Islet precursor cell (in vitro differentiated cells): ENCODE results near the gene KRTAP10-12.

Experiments
- DNase-seq: peaks from one replicate; pipeline ENCODE4 v3.0.0-alpha.2; 2018

The KRTAP10-12 gene

DNA sequence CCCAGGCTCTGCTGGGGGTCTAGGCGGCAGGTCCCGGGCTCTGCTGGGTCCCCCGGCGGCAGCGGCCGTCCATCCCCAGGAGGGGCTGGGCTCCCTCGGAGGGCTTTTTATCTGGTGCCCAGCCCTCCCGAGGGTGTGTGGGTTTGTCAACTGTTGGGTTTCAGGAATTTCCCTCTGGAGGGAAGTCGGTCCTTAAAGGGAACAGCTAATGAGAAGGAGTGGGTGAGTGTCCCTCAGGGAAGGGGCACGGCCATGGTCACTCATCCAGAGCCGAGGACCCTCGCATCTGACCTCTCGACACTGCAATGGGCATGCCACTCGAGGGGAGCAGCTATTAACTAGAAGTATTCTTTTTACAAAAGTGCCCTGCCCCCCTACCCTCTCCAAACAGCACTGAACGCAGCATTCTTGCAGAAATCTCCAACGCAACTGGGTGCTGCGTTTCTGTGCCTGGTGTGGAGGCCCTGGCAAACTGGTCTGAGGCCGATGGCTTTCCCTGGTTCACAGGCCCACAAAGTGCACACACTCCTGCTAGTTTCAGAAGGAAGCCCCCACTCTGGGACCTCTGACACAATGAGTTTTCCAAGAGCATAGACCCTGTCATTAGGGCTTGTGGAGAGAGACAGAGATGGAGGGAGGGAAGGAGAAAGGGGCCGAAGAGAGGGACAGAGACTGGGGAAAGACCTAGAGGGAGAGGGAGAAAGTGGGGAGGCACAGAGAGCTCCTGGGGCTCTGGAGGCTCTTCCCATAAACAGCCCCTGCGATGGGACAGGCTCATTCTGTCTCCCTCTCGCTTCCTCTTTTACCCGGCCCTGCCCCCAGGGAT, 15.4 kb downstream of the KRTAP10-12 start:
- peak; percentile 43 for DNase-seq

DNA sequence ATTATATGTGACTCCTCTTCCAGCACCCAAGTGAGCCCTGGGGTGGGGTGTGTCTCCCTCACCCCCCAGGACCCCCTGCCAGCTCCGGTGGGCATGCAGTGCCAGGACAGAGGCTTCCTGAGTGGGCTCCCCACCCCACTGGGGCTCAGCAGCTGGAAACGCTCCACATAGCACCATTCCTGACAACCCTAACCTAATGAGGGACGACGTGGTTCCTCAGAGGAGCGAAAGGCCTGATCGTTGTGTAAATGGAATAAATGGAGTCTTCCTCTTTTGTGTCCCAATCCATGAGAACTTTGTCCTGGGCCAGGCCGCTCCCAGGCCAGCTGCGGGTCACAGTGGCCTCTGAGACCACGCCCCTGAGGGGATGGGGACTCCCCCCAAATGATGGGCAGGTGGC, 16.2 kb downstream of the KRTAP10-12 start:
- peak; percentile 11 for DNase-seq

DNA sequence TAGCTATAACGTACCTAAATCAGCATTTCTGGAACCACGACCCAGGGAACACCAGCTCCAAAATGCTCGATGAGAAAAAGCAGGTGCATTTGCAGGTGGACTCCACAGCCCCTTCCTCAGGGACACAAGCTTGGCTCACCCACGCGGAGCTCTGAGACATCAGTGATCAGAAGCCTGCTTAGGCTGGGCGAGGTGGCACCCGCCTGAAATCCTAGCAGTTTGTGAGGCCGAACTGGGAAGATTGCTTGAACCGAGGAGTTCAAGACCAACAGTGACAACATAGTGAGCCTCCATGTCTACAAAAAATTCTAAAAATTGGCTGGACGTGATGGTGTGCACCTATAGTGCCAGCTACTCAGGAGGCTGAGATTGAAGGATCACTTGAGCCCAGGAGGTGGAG, 16.9 kb downstream of the KRTAP10-12 start:
- peak; percentile 38 for DNase-seq

DNA sequence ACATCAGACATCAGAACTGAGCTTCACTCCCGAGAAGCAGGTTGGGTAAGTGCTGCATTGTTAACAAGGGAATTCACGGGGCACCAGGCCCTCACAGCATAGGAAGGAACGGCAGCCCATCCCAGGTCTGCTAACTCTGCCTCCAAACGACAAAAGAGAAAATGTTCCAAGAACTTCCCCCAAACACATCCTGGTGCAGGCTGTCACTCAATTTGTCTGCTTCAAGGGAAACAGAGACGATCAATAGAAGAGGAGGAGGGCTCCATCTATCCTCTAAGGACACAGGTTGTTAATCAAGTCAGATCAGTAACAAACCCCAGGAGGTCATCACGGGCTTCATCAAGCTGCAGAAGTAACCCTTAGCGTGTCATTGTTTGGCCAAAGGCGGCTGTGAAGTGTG, 17.9 kb downstream of the KRTAP10-12 start:
- no peak for DNase-seq

DNA sequence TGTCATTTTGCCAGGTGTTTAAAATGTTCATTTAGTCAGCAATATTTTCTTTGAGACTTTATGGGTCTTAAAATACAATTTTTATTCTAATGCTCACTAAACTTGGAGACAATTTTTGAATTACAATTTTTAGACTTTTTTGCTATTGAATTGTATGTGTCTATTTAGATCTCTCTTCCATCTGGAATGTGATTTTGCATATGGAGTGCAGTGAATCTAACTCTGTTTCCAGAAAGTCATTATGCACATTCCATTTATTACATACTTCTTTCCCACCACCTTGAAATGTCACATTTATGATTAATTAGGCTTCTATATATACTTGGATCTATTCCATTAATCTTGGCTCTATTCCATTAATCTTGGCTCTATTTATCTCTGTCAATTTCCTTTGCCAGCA, 20.0 kb downstream of the KRTAP10-12 start:
- no peak for DNase-seq

DNA sequence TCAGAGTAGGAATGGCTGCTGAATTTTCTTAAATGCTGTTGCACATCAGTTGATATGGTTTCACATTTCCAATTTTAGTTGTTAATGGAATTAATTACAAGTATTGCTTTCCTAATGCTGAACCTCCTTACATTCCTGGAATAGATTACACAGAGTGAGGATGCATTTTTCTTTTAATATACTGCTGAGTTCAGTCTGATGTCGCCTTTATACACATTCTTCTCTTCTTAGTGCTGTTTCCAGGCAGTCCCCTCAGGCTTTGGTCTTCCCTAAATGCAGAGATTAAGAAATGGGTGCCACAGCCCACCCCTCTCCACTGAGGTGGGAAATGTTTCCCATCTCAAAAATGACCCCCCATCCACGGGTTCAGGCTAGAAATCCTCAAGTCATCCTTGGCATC, 21.1 kb downstream of the KRTAP10-12 start:
- no peak for DNase-seq

DNA sequence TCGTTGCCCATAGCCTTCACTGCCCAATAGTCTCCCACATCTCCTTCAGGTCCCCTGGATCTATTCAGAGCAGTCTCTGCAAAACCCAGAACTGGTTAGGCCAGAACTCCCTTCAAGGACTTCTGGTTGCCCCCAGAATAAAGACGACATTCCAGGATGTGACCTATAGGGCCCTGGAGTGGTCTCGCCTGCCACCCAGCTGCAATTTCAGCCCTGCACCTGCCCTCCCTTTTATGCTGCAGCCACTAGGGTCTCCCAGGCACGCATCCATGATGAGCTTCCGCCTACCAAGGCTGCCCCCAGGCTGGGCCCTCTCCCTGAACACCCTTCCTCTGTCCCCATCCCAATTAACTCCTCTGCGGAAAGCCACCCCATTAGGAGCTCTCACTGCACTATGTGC, 21.6 kb downstream of the KRTAP10-12 start:
- peak; percentile 58 for DNase-seq

DNA sequence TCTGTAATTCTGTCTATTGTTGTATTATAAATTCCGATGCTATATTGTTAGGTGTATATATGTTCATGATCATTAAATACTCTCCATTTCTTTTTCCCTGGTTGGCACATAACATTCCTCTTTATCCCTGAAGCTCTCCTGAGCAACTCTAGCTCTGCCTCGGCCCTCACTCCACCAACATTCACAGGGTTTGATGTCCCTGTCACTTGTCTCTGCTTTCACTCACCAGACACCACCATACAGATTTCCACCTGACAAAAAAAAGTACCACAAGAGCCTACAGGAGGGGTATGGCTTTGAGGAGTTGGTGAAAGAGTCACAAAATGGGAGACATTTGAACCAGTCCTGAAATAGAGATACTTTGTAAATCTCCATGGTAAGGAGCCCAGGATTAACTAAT, 23.2 kb downstream of the KRTAP10-12 start:
- DNase-seq: peak; percentile 32

DNA sequence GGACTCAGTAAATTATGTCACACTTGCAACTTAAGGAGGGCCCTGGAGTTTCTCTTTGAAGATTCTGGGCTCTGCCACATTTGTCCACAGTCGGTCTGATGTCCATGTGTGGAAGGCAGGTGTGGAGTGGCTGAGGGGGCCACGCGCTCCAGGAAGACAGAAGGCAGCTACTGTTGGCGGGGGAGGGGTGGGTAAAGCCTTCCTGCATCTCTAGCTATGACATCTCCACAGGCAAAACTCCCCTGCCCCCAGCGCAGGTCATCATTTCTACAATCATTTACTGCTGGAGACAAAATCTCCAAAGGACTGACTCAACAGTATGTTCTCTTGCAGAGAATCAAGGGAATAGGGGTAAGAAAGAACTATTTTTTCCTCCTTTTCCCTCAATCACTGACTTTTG, 25.8 kb downstream of the KRTAP10-12 start:
- no peak for DNase-seq

DNA sequence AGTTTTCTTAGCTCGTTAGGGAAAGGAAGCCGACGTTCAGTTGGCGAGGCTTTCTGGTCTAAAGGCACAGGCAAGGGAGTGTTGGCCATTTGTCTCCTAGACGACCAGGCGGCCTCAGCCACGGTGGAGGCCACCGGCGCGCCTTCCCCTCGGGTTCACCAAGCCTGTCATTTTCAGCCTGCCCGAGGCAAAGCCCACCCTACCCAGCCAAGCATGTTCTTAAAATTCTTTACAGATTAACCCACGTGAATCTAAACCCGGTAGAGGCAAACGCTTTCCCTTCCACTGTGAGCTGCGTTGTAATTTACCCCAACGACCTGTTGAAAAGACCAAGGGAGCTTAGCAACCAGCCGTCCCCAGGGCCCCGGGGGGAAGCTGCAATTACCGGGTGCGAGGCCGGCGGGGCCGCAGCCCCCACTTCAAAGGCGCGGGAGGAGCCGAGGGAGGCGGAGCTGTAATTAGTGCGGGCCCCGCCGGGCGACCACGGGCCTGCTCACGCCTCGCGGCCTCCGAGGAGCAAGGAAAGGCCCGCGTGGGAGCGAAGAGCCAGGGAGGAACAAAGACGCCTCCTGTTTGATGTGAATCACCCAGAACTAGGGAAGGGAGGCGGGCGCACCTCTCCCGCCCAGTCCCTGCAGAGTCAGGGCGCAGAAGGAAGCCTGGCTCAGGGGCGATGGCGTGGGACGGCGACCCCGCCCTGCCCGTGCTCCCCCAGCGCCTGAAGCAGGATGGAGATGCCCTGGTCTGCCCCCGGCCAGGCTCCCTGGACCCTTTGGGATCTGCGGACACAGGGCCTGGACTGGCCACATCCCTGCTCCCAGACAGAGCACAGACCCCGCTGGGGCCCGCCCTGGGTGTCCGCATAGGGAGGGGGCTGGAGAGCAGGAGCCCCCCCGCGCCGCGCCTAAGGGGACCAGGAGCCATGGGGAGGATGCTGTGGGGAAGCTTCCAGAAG, 26.5 kb downstream of the KRTAP10-12 start:
- DNase-seq: no peak

DNA sequence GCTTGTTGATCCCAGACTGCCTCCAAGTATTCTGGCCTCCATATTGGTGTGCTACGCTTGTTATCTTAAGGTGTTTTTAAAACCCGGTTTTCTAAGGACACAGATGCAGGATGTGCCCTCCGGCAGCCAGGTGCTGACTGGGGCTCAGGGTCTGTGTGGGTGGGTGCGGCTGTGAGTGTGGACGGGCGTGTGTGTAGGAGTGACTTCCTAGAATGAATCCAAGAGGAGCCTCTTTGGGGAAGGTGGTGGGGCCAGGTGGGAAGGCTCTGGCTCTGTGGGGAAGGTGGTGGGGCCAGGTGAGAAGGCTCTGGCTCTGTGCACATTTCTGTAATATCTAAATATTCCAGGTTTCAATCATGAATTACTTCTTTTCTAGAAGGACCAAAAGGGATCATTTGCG, 27.2 kb downstream of the KRTAP10-12 start:
- DNase-seq: no peak

DNA sequence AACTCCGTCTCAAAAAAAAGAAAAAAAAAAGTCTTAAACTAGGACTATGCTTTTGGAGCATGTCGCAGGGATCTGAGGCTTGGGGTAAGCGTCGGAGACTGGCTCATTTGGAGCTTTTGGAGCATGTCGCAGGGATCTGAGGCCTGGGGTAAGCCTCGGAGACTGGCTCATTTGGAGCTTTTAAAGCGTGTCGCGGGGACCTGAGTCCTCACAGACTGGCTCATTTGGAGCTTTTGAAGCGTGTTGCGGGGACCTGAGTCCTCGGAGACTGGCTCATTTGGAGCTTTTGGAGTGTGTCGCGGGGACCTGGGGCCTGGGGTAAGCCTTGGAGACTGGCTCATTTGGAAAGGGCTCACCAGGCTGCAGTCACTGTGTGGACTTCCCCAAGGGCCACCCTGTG, 28.0 kb downstream of the KRTAP10-12 start:
- DNase-seq: no peak

DNA sequence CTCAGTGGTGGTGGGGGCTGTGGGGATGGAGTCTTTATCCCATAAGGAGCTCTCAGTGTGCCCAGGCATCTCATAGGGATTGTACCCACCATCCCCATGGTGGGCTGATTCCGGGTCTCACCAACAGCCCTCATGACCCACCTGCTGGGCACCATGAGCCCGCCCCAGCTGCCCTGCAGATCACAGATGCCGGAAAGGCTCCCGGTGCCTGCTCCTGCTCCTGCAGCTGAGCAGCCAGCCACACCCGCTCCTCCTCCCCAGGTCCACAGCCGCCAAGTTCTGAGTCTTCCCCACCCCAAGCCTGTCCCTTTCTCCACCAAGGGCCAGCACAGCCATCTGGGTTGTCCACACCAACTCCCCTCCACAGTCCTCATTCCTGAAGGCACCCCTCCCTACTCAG, 29.9 kb downstream of the KRTAP10-12 start:
- DNase-seq: no peak

DNA sequence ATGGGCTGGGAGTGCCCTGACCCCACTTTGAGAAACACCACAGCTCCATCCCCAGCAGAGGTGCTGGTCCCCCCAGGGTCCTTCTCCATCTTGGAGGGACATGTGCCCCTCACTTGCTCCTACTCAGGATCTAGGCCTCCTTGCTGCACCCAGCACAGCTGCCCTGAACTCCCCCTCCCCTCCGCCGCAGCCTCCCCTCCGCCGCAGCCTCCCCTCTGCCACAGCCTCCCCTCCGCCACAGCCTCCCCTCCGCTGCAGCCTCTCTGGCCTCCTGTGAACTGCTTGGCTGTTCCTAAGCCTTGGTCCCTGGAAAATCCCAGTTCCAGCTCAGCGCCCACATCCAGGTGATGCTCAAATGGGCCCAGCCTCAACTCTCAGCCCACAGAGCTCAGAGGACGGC, 30.3 kb downstream of the KRTAP10-12 start:
- DNase-seq: no peak

DNA sequence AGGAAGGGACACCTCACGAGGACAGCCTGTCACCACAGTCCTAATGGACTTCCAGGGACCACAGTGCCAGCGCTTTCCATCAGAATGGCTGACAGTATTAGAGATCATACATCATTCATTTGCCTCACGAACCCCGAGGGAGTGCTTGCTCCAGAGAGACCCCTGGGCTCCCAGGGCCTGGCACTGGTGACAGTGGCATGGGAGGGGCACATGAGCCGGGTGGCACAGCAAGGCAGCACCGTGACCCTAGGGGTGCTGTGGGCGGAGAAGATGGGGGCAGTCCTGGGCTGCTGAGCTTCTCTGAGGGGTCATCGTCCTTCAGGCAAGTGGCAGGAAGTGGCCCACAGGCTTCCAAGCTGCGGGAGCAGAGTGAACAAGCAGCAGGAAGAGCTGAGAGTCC, 30.8 kb downstream of the KRTAP10-12 start:
- no peak for DNase-seq

DNA sequence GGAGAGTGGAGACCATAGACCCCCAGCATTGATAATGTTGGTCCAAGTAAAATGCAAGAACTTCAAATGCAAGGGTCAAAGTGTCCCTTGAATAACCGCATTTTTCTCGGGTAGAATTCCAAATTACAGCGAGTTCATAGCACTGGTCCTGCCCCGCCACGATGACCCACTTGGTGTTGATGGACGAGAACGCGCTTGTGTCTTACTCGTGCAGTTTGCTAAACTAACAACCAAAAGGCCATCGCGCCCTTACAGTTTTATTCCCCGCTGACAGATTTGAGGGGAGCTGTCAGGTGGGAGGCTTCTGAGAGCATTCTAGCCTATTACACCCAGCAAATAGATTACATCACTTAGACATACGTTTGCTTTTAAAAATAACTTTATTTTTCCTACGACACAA, 31.7 kb downstream of the KRTAP10-12 start:
- no peak for DNase-seq

DNA sequence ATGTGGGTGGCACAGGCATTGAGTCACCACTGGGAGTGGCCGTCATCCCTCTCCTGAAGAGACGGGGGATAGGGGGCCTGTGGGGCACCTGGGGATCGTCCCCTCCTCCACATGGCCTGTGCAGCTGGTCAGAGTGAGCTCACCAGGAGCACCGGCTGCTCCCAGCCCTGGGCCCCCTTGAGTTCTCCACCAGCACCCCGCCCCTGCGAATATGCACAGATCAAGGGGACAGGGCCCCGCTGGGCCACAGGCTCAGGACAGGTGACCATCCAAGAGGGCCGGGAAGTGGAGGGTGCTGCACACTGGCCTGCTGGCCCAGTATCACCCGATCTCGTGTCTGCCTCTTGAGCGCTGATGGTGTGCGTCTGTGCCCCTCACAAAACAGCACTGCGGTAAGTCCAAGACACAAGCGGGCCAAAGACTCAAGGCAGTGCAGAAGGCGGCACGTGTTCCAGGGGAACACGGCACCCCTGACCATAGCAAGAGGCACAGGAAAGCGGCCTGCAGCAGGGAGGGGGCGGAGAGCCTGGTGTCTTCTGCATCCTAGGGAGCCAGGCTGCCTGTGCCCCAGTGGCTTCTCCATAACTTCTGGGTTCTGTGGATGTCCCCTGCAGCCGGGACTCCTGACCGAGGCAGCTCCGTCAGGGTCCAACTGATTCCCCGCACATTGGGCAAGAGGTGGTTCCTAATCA, 32.5 kb downstream of the KRTAP10-12 start:
- no peak for DNase-seq

DNA sequence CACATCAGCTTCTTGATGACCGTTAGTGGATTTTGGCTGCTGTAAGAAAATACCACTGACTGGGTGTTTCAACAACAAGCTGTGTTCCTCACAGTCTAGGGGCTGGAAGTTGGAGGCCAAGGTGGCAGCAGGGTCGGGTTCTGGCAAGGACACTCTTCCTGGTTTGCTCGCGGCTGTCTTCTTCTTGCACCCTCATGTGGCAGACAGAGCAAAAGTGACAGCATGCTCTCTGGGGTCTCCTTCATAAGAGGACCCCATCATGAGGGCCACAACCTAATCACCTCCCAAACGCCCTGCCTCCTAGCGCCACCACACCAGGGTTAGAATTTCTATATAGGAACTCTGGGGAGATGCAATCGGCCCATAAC, 33.0 kb downstream of the KRTAP10-12 start:
- no peak for DNase-seq

DNA sequence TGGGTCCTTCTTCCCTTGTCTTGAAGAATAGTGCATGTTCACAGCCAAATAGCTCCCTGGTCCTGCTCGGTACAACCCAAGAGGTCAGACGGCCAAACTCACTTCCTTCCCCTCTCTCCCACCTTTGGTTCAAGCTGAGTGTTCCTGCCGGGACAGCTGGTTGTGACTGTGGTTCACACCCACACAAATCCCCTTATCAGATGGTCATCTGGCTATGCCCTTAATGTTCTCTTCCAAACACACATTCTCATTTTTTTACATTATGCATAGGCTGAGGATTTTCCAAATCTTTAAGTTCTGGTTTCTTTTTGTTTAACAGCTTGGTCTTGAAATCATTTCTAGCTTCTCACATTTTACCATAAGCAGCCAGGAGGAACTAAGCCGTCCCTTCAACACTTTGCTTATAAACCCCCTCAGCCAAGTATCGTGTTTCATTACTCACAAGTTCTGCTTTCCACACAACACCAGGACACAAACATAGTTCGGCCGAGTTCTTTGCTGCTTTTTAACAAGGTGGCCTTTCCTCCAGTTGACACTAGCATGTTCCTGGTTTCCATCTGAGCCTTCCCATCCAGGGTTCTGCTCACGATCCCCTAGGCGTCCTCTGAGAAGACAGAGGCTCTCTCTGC, 34.1 kb downstream of the KRTAP10-12 start:
- DNase-seq: peak; percentile 22

DNA sequence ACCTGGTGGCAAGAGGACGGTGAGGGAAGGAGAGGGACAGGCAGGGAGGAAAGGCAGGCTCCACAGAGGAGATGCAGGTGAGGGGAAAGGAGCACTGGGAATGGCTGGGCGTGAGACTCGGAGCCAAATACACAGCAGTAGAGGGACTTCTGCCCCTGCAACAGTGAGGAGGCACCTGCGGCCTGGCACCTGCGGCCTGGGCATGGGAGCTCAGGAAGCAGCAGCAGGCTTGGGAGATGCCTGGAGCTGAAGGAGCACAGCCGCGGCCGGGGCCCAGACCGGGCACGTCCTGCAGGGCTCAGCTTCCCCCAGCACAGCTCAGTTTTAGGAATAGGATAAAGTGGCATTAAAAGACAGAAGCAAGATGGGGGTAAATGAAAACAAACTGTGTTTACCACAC, 35.3 kb downstream of the KRTAP10-12 start:
- DNase-seq: no peak

DNA sequence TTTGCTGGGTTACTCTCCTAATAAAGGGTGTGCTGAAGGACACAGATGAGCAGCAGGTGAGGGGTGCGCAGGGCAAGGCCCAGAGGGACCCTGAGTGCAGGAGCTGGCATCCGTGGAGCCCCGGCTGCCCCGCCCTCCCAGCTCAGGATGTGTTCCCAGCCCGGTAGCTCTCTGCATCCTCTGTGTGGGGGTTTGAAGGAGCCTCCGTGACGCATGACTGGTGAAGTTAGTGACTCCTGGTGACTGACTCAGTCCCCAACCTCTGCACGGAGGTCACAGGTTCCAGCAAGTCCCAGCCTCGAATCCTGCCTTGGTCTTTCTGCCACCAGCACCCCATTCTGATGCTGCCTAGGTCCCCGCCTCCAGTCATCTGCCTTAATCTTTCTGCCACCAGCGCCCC, 36.0 kb downstream of the KRTAP10-12 start:
- no peak for DNase-seq

DNA sequence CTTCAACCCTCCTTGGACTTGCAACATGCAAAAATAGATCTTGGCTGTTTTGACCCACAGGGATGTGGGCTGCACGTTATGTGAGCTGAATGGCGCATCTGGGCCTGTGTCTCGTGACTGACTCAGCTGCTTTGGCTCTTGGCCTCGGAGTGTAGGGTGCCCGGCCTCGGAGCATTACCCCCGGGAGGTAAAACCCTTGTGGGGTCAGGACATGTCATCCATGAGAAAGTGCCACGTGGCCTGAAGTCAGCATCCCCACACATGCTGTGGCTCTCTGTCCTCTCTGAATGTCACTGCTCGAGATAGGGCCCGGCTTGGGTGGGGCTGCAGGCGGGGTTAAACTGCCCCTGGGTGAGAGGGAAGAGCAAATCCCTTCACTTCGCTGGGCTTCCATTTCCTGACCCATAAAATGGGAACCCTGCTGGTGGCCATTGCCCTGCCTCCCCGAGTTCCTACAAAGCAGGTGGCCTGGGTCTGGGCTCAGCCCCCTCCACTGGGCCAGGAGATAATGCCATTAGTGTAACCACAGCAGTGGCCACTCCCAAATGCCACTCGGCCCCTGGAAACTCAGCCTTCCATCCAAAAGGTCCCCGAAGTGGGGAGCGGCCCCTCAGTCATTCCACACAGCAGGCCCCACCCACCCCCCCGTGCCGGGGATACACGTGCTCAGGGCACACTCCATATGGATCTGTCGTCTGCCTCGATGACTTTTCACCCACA, 37.2 kb downstream of the KRTAP10-12 start:
- DNase-seq: no peak
